ENCODE data around the gene PM20D1.

Gene PM20D1

DNA sequence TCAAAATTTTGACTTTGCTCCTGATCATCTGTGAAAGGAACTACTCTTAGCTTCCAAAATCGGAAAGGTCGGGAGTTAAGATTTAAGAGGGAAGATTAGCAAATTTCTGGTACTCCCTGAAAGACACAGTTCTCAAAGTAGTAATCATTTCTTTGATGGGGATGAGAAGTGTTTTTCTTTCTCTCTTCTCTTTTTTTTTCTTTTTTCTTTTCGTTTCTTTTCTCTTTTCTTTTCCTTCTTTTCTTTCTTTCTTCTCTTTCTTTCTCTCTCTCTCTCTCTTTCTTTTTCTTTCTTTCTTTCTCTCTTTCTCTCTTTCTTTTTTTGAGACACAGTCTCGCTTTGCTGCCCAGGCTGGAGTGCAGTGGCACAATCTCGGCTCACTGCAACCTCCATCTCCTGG, 69.6 kb downstream of the PM20D1 start:
- in situ Hi-C loops (cut with HindIII; ENCODE audit: low sequenced_read_pairs): no loop called here

Measured in endothelial cell of hepatic sinusoid (primary cell).